Cortex of kidney (tissue), 1 donor: Measurements from ENCODE around the gene IAH1.
"Not testable (repeated sequence)": the region's sequence is repeated elsewhere in the genome, so short reads cannot be mapped to it uniquely, and the experiment has no call there.

Source experiments
- DNase-seq: peaks from one replicate; lab custom pipeline; 2025; lab: John Stamatoyannopoulos, UW

IAH1 gene

GRCh38 chr2:9473308-9473984 is 905 bp upstream of the IAH1 start:
- DNase-seq, result no peak

- DNase-seq, result no peak
Observed at GRCh38 chr2:9473985-9474360, 378 bp upstream of the IAH1 start.

DNA sequence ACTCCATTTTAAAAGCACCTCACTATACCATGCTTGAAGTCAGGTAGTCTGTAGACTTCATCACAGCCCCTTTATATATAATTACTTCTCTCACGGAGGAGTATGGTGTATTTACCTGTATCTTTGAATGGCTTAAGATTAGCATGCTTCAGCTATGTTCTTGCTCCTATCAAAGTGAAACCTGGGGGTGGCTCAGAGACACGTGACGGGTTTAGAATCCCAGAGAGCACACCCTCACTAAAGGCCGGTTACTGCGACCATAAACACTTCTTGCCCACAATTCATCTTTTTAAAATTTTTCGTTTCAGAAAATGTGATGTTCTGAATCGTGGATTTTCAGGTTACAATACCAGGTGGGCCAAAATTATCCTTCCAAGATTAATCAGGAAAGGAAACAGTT is 3.6 kb downstream of the IAH1 start:
- no peak for DNase-seq

DNA sequence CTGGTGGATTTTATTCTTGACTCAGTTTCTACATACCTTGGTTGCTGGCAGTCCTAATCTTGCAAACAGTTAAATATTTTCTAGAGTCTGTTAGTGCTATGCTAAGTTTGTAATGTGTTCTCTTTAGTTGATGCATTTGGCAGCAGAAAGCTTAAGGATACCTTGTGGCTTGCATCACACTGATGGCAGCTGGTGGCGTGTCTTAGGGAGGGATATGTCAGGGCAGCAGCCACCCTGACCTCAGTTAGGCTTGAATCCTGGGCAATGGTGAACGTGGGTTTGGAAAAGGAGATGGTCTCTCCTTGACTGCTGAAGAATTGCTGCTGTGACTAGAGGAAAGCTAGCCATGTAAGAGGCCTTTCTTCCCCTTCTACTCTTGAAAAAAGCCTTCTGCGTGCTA is 4.2 kb downstream of the IAH1 start:
- no peak for DNase-seq

DNA sequence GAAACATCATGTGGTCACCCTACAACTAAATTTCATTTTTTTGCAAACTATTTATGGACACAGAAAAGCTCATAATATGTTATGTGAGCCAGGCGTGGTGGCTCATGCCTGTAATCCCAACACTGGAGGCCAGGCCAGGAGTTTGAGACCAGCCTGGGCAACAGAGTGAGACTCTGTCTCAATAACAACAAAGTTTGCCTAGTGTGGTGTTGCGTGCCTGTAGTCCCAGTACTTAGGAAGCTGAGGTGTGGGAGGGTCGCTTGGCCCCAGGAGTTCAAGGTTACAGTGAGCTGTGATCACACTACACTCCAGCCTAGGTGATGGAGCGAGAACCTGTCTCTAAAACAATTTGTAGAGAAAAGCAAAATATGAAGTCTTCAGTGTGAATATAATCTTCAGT is 5.8 kb downstream of the IAH1 start:
- no peak for DNase-seq

DNA sequence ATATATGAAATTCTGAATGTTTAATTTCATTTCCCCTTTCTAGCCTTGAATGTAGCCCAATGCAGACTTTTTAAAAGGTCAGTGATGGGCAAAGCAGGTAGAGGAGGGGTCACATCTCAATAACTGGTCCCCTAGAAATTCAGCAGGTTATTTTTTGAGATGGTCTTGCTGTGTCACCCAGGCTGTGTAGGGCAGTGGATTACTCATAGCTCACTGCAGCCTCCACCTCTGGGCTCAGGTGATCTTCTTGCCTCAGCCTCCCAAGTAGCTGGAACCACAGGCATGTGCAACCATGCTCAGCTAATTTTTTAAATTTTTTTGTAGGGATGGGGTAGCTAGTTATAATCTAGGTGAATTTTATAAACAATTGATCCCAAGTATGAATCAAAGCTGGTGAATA is 8.8 kb downstream of the IAH1 start:
- DNase-seq, result no peak

- DNase-seq, result no peak
Observed at GRCh38 chr2:9484533-9484932, 10.2 kb downstream of the IAH1 start.

- DNase-seq, result no peak
Observed at GRCh38 chr2:9488583-9489547, 14.5 kb downstream of the IAH1 start.

DNA sequence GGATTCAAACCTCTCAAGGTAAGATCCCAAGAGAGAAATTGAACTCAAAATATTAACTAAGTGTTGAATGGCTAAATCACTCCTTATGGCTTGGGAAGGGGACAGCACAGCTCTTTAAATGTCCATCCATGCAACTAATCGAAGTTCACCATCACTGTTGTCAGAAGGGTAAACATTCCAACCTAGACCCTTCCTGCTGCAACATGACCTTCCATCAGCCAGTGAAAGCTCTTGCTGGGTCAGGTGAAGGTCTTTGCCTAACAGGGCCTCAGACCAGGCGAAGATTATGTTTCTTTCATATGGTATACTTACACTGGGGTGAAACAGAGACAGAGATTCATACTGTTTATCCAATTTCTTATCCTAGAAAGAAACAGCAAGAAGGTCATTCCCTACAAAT is 16.4 kb downstream of the IAH1 start:
- no peak for DNase-seq

- no peak for DNase-seq
Observed at GRCh38 chr2:9492927-9493326, 18.6 kb downstream of the IAH1 start.

- no peak for DNase-seq
Observed at GRCh38 chr2:9493478-9493877, 19.1 kb downstream of the IAH1 start.

GRCh38 chr2:9494081-9494480 is 19.7 kb downstream of the IAH1 start:
- DNase-seq, result no peak

- no peak for DNase-seq
Observed at GRCh38 chr2:9497017-9497416, 22.7 kb downstream of the IAH1 start.

DNA sequence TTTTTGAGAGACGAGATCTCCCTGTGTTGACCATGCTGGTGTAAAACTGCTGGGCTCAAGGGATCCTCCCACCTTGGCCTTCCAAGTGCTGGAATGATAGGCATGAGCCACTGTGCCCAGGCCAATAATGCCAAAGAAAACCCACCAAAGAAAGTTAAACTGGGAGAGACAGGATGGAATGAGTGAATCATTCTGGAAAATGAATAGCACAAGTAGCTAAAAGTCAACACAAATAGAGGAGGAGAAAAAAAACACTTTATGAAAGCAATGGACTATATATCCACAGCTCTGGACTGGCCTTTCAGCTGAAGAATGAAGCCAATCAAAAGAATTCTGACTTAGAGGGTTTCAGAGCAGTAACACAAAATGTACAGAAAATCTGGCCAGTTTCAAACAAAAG is 23.9 kb downstream of the IAH1 start:
- DNase-seq, result no peak

- no peak for DNase-seq
Observed at GRCh38 chr2:9508931-9509330, 34.6 kb downstream of the IAH1 start.

DNA sequence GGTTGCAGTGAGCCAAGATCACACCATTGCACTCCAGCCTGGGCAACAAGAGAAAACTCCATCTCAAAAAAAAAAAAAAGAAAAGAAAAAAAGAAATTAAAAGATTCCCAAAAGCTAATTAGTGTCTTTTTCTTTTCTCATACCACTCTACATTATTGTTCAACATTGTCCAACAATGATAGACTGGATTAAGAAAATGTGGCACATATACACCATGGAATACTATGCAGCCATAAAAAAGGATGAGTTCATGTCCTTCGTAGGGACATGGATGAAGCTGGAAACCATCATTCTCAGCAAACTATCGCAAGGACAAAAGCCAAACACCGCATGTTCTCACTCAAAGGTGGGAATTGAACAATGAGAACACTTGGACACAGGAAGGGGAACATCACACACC is 39.6 kb downstream of the IAH1 start:
- DNase-seq, result not testable (repeated sequence)

GRCh38 chr2:9517118-9517782 is 42.9 kb downstream of the IAH1 start:
- DNase-seq, result no peak

- DNase-seq, result no peak
Observed at GRCh38 chr2:9518163-9518562, 43.8 kb downstream of the IAH1 start.

GRCh38 chr2:9518780-9519179 is 44.4 kb downstream of the IAH1 start:
- DNase-seq, result no peak

DNA sequence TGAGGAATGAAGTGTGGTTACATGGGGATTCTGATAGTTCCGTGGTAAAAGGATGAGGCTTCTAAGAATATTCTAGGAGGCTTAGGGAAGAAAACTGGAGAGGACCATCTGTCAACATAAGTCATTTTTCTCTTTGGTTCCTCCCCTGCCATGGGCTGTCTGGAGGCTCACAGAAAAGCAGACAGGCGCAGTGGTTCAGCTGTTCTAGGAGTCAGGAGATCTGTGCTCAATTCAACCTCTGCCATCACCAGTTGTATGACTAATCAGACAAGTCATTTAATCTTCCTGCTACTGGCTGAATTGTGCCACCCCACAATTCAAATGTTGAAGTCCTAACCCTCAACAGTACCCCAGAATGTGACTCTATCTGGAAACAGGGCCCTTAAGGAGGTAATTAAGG is 44.9 kb downstream of the IAH1 start:
- no peak for DNase-seq

DNA sequence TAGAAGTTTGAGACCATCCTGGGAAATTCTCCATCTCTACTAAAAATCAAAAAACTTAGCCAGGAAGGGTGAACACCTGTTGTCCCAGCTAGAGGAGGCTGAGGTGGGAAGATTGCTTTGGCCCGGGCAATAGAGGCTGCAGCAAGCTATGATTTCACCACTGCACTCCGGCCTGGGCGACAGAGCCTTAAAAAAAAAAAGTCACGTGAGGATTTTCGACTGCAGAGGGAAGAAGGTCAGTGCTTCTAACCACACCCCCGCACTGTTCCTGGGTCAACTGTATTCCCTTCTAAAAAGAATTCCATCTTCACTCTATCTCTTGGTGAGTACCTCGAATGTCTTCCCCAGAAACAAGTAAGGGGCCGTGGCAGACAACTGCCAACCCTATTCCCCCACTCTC is 49.9 kb downstream of the IAH1 start:
- no peak for DNase-seq

GRCh38 chr2:9525266-9525665 is 50.9 kb downstream of the IAH1 start:
- no peak for DNase-seq
